ENCODE data around the gene CPTP.

- TF ChIP-seq POLR2A (IDR thresholded peaks at IDR 0.05) (no peak), POLR2AphosphoS5 (IDR thresholded peaks at IDR 0.05) (no peak)
Measured at GRCh38 chr1:1292442-1292779, 32.2 kb upstream of the CPTP start.
